Measurements from ENCODE around the gene PGAM2.
A peak's percentile ranks its signal among the peaks of the same experiment; 100 is the strongest.

PGAM2 gene

GRCh38 chr7:44103566-44103922, 38.2 kb upstream of the PGAM2 start:
- DNase-seq (ENCODE audit: low read depth in 2 of 2) = no peak

GRCh38 chr7:44102846-44103565, 37.6 kb upstream of the PGAM2 start:
- DNase-seq (ENCODE audit: low read depth in 2 of 2) = no peak

GRCh38 chr7:44101966-44102845, 36.8 kb upstream of the PGAM2 start:
- DNase-seq (ENCODE audit: low read depth in 2 of 2) = no peak

- DNase-seq (ENCODE audit: low read depth in 2 of 2) = no peak
Observed at GRCh38 chr7:44101303-44101965, 36.1 kb upstream of the PGAM2 start.

GRCh38 chr7:44100458-44101302, 35.3 kb upstream of the PGAM2 start:
- no peak for DNase-seq (ENCODE audit: low read depth in 2 of 2)

DNA sequence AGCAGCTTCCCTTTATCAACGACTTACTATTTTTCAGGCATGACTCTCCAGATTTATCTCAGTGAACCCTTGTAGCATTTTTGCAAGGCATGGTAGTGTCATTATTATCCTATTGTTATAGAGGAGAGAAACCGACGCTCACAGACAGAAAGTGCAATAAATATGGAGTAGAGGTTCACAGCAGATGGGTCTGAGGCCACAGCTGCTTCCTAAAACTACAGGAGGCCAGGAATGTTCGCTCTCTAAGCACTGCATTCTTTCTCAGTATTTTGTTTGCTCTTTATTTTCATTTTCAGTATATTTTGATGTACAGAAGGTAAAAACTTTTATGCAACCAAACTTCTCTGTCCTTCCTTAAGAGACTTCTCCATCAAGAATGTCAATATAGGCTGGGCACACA, 34.3 kb upstream of the PGAM2 start:
- DNase-seq (ENCODE audit: low read depth in 2 of 2) = no peak

DNA sequence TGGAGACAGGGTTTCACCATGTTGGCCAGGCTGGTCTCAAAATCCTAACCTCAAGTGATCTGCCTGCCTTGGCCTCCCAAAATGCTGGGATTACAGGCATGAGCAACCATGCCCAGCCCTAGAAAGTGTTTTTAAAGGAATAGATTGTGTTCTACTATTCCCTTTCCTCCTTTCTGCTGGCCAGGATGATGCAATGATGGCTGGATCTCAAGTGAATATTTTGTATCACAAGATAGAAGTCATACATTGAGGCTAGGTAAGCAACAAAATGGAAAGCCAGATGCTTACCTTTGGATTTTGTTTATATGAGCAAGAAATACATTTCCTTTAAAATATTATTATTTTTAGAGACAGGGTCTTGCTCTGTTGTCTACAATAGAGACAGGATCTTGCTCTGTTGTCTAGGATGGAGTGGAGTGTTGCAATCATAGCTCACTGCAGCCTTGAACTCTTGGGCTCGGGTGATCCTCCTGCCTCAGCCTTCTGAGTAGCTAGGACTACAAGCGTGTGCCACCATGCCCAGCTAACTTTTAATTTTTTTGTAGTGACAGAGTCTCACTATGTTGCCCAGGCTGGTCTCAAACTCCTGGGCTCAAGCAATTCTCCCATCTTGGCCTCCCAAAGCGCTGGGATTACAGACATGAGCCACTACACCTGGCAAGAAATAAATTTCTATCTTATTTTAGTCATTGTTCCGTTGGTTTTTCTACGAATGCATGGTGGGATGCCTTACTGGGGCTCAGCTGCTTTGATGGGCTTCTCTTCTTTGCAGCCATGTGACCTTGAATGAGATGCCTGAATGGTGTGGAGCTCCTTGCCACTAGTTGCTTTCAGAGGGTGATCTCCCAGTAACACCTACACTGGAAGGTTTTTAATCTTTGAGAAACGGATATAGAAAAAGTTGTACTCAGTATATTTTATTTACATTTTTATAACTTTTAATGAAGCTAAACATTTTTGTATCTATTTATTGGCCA, 33.0 kb upstream of the PGAM2 start:
- DNase-seq (ENCODE audit: low read depth in 2 of 2) = no peak

DNA sequence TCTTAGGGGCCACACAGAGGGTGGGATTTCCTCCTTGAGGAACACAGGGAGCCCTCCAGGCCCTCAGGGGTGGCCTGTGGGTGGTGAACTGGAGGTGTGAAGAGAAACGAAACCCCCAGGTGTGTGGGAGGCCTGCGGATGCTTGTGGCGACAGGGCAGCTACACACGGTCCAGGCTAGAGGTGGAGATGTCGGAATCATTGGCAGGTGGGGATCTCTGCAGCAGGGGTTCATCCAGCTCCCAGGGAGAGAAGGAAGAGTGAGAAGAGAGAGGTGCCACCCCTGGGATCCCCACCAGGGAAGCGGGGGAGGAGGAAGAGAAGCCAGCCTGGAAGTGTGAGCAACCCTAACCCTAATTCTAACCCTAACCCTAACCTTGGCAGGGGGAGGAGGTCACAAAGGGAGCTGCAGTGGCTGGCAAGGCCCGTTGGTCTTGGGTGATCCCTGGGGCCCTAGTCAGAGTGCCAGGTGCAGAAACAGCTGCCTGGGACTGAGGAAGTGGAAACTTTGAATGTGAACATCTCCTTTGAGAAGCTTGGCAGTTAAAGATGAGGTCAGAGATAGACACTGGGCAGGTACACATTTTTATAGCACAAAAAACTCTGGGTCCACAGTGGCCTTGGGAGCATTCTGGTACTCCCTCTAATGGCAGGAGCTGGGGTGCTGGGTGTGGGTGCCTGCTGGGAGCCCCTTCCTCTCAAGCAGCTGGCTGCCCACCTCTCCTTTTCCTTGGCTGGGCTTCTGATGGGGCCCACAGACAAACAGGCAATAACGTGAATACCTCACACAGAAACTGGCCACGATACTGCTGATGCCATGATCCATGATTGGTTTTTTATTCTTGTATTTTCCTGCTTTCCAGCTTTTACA, 31.9 kb upstream of the PGAM2 start:
- DNase-seq (ENCODE audit: low read depth in 2 of 2) = no peak

DNA sequence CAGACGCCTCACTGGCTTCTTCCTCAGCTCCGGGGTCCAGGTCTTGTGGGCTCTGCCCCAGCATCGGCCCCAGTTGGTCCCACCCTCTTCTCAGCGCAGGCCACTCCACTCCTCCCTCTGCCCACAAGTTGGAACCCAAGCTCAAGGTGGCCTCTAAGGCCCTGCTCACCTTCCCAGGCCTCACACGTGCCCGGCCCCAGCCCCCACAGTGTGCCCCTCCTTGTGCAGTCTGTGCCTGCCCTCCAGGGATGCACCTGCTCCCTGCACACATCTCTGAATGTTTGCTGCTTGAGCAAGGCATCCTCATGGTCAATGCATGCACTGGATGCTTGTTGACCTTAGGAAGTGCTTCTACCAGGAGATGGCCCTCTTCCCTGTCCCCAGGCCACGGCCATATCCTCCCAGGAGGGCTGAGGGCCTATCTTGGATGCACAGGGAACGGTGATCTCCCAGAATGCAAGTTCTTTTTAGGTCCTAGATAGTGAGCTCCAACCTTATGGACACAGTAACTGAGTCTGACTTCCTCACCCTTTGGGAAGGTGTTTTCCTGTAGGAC, 31.0 kb upstream of the PGAM2 start:
- DNase-seq (ENCODE audit: low read depth in 2 of 2) = no peak

- no peak for DNase-seq (ENCODE audit: low read depth in 2 of 2)
Observed at GRCh38 chr7:44095781-44096180, 30.4 kb upstream of the PGAM2 start.

DNA sequence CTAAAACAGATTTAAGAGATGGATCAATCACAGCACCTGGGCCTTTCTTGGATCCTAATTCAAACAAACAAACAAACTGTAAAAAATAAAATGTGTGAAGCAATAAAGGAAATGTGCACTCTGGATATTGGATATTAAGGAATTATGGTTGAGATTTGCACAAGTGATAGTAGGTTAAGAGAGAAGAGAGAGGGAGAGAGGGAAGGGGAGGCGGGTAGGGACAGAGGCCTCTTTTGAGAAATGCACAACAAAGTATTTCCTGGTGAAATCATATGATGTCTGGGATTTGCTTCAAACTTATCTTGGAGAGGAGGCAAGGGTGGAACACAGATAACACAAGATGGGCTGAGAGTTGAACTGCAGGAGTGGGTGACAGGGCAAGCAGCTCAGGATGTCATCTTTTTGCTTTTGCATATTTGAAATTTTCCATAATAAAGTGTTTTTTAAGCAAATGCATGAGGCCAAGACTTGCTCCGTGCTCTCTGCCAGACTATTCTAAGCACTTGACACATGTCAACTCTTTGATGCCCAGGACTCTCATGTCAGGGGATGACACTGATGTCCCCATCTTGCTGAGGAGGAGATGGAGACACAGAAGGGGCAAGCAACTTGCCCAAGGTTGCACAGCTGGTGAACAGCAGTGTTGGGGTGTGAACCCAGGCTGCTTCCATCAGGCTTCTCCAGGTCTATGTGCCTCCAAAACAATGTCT, 29.7 kb upstream of the PGAM2 start:
- DNase-seq (ENCODE audit: low read depth in 2 of 2) = no peak

DNA sequence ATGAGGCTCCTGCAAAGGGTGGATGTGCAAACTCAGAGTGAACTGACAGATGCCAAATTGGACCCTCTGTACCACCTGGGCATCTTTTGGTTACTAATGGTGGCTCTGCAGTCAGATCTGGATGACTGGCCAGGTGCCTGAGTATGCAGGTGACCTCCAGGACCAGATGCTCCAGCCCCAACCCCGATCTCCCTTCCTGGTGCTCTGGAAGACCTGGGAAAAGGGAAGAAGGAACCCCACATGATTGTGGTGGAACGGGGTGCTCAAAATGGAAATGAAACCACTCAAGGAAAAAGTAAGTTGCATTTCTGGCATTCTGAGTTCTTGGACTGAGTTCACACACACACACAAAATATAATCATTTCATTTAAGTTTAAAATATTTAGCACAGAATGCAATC, 29.0 kb upstream of the PGAM2 start:
- no peak for DNase-seq (ENCODE audit: low read depth in 2 of 2)

DNA sequence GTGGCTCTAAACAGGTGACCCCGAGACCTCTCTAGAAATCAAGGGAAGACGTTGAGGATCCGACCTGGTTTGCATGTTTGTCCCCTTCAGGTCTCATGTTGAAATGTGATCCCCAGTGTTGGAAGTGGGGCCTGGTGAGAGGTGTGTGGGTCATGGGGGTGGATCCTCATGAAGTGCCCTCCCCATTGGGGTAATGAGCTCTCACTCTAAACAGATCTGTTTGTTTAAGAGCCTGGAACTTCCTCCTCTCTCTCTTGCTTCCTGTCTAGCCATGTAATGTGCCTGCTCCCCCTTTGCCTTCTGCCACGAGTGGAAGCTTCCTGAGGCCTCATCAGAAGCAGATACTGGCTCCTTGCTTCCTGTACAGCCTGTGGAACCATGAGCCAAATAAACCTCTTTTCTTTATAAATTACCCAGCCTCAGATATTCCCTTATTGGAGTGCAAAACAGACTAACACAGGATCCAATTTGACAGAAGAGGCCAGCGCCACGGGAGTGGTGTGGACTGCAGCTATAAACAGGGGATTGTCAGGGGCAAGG, 27.8 kb upstream of the PGAM2 start:
- no peak for DNase-seq (ENCODE audit: low read depth in 2 of 2)

GRCh38 chr7:44087911-44088838, 22.8 kb upstream of the PGAM2 start:
- peak; percentile 72 to 74 for DNase-seq (ENCODE audit: low read depth in 2 of 2)

DNA sequence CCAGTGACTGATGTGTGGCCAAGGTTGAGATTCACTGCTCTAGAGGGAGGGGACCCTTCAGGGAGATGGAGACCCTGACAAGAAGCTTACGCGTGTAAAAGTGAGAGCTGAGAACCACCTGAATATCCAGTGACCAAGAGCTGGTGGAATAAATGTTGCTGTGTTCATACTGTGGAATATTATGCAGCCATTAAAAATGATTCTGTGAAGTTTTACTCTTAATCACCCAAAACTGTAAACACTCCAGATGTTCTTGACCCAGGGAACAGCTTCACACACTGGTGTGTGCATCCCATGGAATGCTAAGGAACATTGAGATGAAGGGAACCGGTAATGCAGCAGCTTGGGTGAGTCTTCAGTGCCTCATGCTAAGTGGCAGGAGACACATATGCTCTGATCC, 21.3 kb upstream of the PGAM2 start:
- no peak for DNase-seq (ENCODE audit: low read depth in 2 of 2)

DNA sequence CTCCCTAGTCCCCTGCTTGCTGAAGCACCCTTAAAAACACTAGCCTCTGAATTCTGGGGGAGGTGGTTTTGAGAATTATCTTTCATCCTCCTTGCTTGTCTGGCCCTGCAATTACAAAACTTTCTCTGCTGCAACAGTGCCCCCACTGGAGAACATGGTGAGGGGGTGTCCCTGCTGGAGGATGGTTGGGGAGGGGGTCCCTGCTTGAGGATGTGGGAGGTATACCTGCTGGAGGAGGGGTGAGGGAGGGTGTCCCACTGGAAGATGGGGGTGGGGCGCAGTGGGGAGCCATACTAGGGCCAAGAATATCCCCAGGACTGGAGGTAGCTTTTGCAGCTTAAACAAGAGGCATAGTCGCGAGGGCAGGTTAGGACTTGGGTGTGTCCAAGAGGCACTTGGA, 20.2 kb upstream of the PGAM2 start:
- DNase-seq (ENCODE audit: low read depth in 2 of 2) = no peak

- no peak for DNase-seq (ENCODE audit: low read depth in 2 of 2)
Observed at GRCh38 chr7:44084701-44085100, 19.3 kb upstream of the PGAM2 start.
